Lower leg skin (tissue), 3 donors: ENCODE results near the gene MYO1B.

Experiments used
- CTCF ChIP-seq, 3 donors: fragments of 450-650 bp; IDR thresholded peaks; one replicate each; pipeline ENCODE4 v1.5.1; 2016; ENCODE audit warnings: antibody characterized with exemption in 3 of 3, mild to moderate bottlenecking in 3 of 3, moderate library complexity in 2 of 3
- POLR2A ChIP-seq, 2 donors: fragments of 450-650 bp; IDR thresholded peaks; one replicate each; pipeline ENCODE4 v1.6.1; 2016 to 2017; ENCODE audit warnings: antibody characterized with exemption in 2 of 2, mild to moderate bottlenecking in 1 of 2, moderate library complexity in 1 of 2

- TF ChIP-seq POLR2A (IDR thresholded peaks at IDR 0.05): no peak
- TF ChIP-seq CTCF (IDR thresholded peaks at IDR 0.05): no peak
Observed at GRCh38 chr2:191451116-191451515, 205.9 kb downstream of the MYO1B start.
